ENCODE results near the gene CEP72.

CEP72 gene

DNA sequence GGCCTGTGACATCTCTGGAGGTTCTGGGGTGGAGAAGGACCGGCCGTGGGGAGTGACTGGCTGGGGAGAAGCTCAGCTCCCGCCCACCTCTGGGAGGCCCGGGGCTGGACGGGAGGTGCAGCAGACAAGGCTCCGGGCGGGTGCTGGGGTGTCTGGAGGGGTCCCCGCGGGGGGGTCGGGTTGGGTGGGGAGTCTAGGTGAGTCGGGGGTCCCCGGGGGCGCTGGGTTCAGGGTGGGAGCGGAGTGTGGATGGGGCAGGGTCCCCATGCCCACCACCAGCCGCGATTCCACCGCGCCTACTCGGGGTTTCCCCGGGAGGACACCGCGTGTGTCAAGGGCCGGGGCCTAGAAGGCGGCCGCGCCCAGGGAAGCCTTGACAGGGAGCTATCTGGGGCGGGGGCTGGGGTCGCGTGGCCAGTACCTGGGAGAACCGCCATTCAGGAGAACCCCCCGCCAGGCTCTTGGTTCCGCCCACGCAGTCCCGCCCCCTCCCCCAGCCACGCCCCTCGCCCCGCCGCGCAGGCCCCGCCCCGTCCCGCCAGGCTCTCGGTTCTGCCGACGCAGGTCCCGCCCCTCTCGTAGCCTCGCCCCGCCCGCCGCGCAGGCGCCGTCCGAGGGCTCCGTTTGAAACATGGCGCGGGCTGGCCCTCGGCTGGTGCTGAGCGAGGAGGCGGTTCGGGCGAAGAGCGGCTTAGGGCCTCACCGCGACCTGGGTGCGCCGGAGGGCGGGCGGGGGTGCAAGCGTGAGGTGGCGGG is at the start of gene CEP72:
Gene CEP72 (plus strand): TSS at position 610 of the 756 bp plus-strand sequence. CDS start 22 bp downstream, at position 632.
- TF ChIP-seq CREB5 (CRISPR knock-in tag; IDR thresholded peaks at IDR 0.05; ENCODE audit: low read depth) (no peak), ZFP30 (CRISPR knock-in tag; IDR thresholded peaks at IDR 0.05) (no peak), CSRNP3 (CRISPR knock-in tag; IDR thresholded peaks at IDR 0.05) (no peak), ISL1 (CRISPR knock-in tag; IDR thresholded peaks at IDR 0.05) (no peak), RARB (CRISPR knock-in tag; IDR thresholded peaks at IDR 0.05) (no peak), BACH2 (CRISPR knock-in tag; IDR thresholded peaks at IDR 0.05; ENCODE audit: borderline replicate concordance) (no peak), ZNF70 (CRISPR knock-in tag; IDR thresholded peaks at IDR 0.05) (no peak), ZNF8 (CRISPR knock-in tag; IDR thresholded peaks at IDR 0.05) (no peak), OSR1 (CRISPR knock-in tag; IDR thresholded peaks at IDR 0.05) (no peak), TOX (CRISPR knock-in tag; IDR thresholded peaks at IDR 0.05; ENCODE audit: borderline replicate concordance) (no peak), ZC3H10 (CRISPR knock-in tag; IDR thresholded peaks at IDR 0.05) (no peak), PATZ1 (CRISPR knock-in tag; IDR thresholded peaks at IDR 0.05; ENCODE audit: borderline replicate concordance) (no peak), SNAI2 (CRISPR knock-in tag; IDR thresholded peaks at IDR 0.05) (no peak), PPARA (CRISPR knock-in tag; IDR thresholded peaks at IDR 0.05; ENCODE audit: borderline replicate concordance) (no peak), CSDC2 (CRISPR knock-in tag; IDR thresholded peaks at IDR 0.05) (no peak), ZFP3 (CRISPR knock-in tag; IDR thresholded peaks at IDR 0.05) (no peak), ZNF565 (CRISPR knock-in tag; conservative IDR thresholded peaks at IDR 0.05; ENCODE audit: low read depth) (no peak), TCF4 (CRISPR knock-in tag; IDR thresholded peaks at IDR 0.05; ENCODE audit: borderline replicate concordance) (no peak)
- TF ChIP-seq, protein P1, sequence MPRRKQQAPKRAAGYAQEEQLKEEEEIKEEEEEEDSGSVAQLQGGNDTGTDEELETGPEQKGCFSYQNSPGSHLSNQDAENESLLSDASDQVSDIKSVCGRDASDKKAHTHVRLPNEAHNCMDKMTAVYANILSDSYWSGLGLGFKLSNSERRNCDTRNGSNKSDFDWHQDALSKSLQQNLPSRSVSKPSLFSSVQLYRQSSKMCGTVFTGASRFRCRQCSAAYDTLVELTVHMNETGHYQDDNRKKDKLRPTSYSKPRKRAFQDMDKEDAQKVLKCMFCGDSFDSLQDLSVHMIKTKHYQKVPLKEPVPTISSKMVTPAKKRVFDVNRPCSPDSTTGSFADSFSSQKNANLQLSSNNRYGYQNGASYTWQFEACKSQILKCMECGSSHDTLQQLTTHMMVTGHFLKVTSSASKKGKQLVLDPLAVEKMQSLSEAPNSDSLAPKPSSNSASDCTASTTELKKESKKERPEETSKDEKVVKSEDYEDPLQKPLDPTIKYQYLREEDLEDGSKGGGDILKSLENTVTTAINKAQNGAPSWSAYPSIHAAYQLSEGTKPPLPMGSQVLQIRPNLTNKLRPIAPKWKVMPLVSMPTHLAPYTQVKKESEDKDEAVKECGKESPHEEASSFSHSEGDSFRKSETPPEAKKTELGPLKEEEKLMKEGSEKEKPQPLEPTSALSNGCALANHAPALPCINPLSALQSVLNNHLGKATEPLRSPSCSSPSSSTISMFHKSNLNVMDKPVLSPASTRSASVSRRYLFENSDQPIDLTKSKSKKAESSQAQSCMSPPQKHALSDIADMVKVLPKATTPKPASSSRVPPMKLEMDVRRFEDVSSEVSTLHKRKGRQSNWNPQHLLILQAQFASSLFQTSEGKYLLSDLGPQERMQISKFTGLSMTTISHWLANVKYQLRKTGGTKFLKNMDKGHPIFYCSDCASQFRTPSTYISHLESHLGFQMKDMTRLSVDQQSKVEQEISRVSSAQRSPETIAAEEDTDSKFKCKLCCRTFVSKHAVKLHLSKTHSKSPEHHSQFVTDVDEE (CRISPR knock-in tag; IDR thresholded peaks at IDR 0.05), result no peak
- peak; percentile 90 for ATAC-seq

DNA sequence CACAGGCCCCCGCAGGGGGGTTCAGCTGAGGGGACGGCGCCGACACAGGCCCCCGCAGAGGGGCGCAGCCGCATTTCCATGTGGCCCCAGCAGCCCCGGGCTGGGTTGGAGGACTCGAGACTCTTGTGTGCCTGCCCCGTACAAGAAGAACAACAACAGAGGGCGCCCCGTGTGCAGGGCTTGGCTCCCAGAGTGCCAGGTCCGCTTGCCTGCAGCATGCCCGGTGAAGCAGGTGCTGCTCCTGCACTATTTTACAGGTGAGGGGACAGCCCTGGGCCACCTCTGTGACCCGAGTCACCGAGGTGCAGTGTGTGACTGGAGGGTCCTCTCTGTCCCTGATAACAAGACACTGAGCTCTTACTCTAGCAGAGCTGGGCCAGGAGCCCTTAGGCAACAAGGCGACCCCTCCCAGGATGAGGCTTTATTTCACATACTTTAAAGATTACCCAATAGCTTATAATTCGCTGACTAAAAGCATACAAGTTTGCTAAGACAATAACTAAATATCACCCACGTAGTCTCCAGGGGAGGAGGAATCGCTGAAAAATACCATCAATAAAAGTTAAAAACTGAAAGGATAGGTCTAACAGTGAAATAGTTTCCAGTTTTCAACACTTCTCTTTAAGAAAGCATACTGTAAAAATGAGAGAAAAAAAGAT is 46.2 kb upstream of the CEP72 start:
- no peak for TF ChIP-seq ZFP30 (CRISPR knock-in tag; IDR thresholded peaks at IDR 0.05)
- TF ChIP-seq ZNF70 (CRISPR knock-in tag; IDR thresholded peaks at IDR 0.05), result no peak
- TF ChIP-seq GLIS3 (CRISPR knock-in tag; IDR thresholded peaks at IDR 0.05), result no peak
- TF ChIP-seq ZNF8 (CRISPR knock-in tag; IDR thresholded peaks at IDR 0.05), result no peak
- no peak for ATAC-seq

DNA sequence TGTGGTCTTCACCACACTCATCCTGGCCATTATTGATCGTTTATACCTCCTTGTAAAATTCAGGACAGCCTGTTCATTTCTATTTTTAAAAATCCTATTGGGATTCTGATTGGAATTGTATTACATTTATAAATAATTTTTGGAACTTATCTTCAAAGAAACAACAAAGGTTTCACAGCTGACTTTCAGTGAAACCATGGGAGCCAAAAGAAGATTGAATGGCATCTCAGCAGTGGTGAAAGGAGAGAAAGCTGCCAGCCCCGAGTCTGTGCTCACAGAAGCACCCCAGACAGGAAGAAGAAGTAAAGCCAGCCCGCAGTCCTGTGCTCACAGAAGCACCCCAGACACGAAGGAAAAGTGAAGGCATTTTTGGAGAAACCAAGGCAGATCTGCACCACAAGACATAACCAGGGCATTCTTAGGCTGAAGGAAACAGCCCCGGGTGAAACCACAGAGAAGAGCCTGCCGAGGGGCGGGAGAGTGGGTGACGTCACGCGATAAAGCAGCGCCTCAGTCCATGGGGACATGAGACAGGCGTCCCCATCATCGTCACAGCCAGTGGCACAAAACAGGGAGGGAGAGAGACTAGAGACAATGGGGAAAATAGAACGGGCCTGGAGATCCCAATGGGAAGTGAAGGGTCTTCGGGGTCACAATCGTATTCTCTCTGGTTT is 45.4 kb upstream of the CEP72 start:
- no peak for ATAC-seq
- no peak for TF ChIP-seq TCF4 (CRISPR knock-in tag; IDR thresholded peaks at IDR 0.05; ENCODE audit: borderline replicate concordance)
- TF ChIP-seq, protein P2, sequence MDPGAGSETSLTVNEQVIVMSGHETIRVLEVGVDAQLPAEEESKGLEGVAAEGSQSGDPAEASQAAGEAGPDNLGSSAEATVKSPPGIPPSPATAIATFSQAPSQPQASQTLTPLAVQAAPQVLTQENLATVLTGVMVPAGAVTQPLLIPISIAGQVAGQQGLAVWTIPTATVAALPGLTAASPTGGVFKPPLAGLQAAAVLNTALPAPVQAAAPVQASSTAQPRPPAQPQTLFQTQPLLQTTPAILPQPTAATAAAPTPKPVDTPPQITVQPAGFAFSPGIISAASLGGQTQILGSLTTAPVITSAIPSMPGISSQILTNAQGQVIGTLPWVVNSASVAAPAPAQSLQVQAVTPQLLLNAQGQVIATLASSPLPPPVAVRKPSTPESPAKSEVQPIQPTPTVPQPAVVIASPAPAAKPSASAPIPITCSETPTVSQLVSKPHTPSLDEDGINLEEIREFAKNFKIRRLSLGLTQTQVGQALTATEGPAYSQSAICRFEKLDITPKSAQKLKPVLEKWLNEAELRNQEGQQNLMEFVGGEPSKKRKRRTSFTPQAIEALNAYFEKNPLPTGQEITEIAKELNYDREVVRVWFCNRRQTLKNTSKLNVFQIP (CRISPR knock-in tag; IDR thresholded peaks at IDR 0.05; ENCODE audit: borderline replicate concordance, low read depth), result no peak
- TF ChIP-seq SNAI2 (CRISPR knock-in tag; IDR thresholded peaks at IDR 0.05), result no peak
- no peak for TF ChIP-seq ESRRG (CRISPR knock-in tag; IDR thresholded peaks at IDR 0.05)
- no peak for TF ChIP-seq BACH2 (CRISPR knock-in tag; IDR thresholded peaks at IDR 0.05; ENCODE audit: borderline replicate concordance)
- no peak for TF ChIP-seq PPARA (CRISPR knock-in tag; IDR thresholded peaks at IDR 0.05; ENCODE audit: borderline replicate concordance)
- TF ChIP-seq ZNF8 (CRISPR knock-in tag; IDR thresholded peaks at IDR 0.05), result no peak
- no peak for TF ChIP-seq ZC3H10 (CRISPR knock-in tag; IDR thresholded peaks at IDR 0.05)
- TF ChIP-seq GLIS3 (CRISPR knock-in tag; IDR thresholded peaks at IDR 0.05), result no peak
- TF ChIP-seq CREB5 (CRISPR knock-in tag; IDR thresholded peaks at IDR 0.05; ENCODE audit: low read depth), result no peak
- no peak for TF ChIP-seq OSR1 (CRISPR knock-in tag; IDR thresholded peaks at IDR 0.05)
- TF ChIP-seq ARNTL (CRISPR knock-in tag; IDR thresholded peaks at IDR 0.05; ENCODE audit: borderline replicate concordance, low read depth), result no peak
- TF ChIP-seq RARB (CRISPR knock-in tag; IDR thresholded peaks at IDR 0.05), result no peak

Data from SK-N-SH treated with all-trans-retinoic acid at 6 μM for 48 hours (cell line).